Activated CD4-positive, alpha-beta memory T cell treated with anti-CD3 and anti-CD28 coated beads, Interleukin-2, amount 10 ng/mL, durations not matched to agents 7 days and 5 days (primary cell): ENCODE results near the gene MYT1. TPM values are rescaled to one million over a fixed set of nuclear protein-coding genes. Genes with fewer than 3 reads are reported as not detected.

ENCODE experiments used
- CTCF ChIA-PET: fragments of 350-600 bp; sonication (Branson Sonifier 250); formaldehyde crosslinking; loops from one replicate; lab custom pipeline; 2021; ENCODE audit warnings: antibody characterized with exemption, inconsistent platforms; lab: Charles Lee
- POLR2A ChIA-PET: fragments of 350-600 bp; sonication (Branson Sonifier 250); formaldehyde crosslinking; loops from one replicate; lab custom pipeline; 2021; ENCODE audit warnings: antibody characterized with exemption; lab: Charles Lee
- DNase-seq: peaks from one replicate; pipeline ENCODE4 v3.0.0-alpha.2; 2020
- H3K27ac Mint-ChIP-seq: one replicate; pipeline ENCODE4 v1.8.0; 2021; ENCODE audit warnings: mild to moderate bottlenecking, mixed read lengths
- H3K27me3 Mint-ChIP-seq: one replicate; pipeline ENCODE4 v1.8.0; 2021; ENCODE audit warnings: mixed read lengths
- H3K36me3 Mint-ChIP-seq: one replicate; pipeline ENCODE4 v1.8.0; 2021; ENCODE audit warnings: low read depth, mixed read lengths
- H3K4me1 Mint-ChIP-seq: one replicate; pipeline ENCODE4 v1.8.0; 2021; ENCODE audit warnings: mixed read lengths
- H3K4me3 Mint-ChIP-seq: one replicate; pipeline ENCODE4 v1.8.0; 2021; ENCODE audit warnings: mild to moderate bottlenecking, mixed read lengths
- H3K9me3 Mint-ChIP-seq: one replicate; pipeline ENCODE4 v1.8.0; 2021; ENCODE audit warnings: mixed read lengths
- total RNA-seq, 2 experiments: library from RNA; stranded (reverse); gene quantifications; one replicate each; pipeline ENCODE4 v1.2.3, GENCODE V29; 2021

Gene MYT1
- total RNA-seq, 2 experiments from 2014 or later = not detected

GRCh38 chr20:64153410-64153809 lies 10.8 kb upstream of the MYT1 start:
- Mint-ChIP-seq H3K4me1 (no peaks in the 10 kb centered on the region), H3K27ac (no peak overlapping the region), H3K9me3 (no peaks in the 10 kb centered on the region), H3K4me3 (no peak overlapping the region), H3K36me3 (no peaks in the 10 kb centered on the region), H3K27me3 (no peaks in the 10 kb centered on the region)
- no peak for DNase-seq
- ChIA-PET CTCF (no interaction called here), POLR2A (no interaction called here)

DNA sequence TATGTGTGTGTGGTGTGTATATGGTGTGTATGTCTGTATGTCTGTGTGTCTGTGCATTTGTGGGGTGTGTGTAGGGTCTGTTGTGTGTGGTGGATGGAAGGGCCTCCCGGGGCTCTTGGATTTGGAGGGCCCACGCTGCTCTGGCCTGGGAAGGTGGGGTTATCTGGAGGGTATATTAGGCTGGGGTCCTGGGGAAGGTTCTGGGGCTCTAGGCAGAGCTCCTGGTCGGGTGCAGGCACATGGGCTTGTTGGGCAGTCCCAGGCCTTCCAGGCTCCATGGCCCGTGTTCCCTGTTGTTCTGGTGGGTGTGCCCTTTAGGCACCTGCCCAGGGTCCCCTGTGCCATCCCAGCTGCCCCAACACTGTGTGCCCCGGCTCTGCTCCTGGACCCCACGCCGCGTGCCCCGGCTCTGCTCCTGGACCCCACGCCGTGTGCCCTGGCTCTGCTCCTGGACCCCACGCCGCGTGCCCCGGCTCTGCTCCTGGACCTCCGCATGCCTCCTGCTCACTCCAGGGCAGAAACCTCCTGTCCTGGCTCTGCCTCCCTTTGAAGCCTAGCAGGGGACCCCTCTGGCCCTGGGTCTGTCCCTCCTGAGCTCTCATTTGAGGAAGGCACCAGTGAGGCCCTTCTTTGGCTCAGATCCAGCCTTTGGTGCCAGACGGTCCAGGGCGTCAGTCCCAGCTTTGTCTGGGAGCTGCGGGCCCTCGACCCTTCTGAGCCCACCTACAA lies 10.2 kb upstream of the MYT1 start:
- no peak for DNase-seq
- ChIA-PET CTCF (no interaction called here), POLR2A (no interaction called here)
- no peak overlapping the region for H3K27ac Mint-ChIP-seq
- no peak overlapping the region for H3K4me3 Mint-ChIP-seq
- no peaks in the 10 kb centered on the region for H3K27me3 Mint-ChIP-seq
- H3K4me1 Mint-ChIP-seq = no peaks in the 10 kb centered on the region
- no peaks in the 10 kb centered on the region for H3K9me3 Mint-ChIP-seq
- no peaks in the 10 kb centered on the region for H3K36me3 Mint-ChIP-seq

GRCh38 chr20:64154590-64155257 lies 9.5 kb upstream of the MYT1 start:
- Mint-ChIP-seq H3K36me3 (no peaks in the 10 kb centered on the region), H3K27ac (no peak overlapping the region), H3K27me3 (no peaks in the 10 kb centered on the region), H3K9me3 (no peaks in the 10 kb centered on the region), H3K4me3 (no peak overlapping the region), H3K4me1 (no peaks in the 10 kb centered on the region)
- CTCF ChIA-PET = no interaction called here
- no peak for DNase-seq
- POLR2A ChIA-PET = no interaction called here

- Mint-ChIP-seq H3K36me3 (no peaks in the 10 kb centered on the region), H3K4me1 (no peaks in the 10 kb centered on the region), H3K27ac (no peak overlapping the region), H3K9me3 (no peaks in the 10 kb centered on the region), H3K27me3 (peaks cover 3% of the 10 kb centered on the region), H3K4me3 (no peak overlapping the region)
- no peak for DNase-seq
- CTCF ChIA-PET = no interaction called here
- POLR2A ChIA-PET = no interaction called here
Observed at GRCh38 chr20:64155258-64156135, 8.8 kb upstream of the MYT1 start.

GRCh38 chr20:64156136-64156885 lies 7.9 kb upstream of the MYT1 start:
- Mint-ChIP-seq H3K4me1 (no peaks in the 10 kb centered on the region), H3K4me3 (no peak overlapping the region), H3K9me3 (no peaks in the 10 kb centered on the region), H3K36me3 (no peaks in the 10 kb centered on the region), H3K27me3 (peaks cover 12% of the 10 kb centered on the region), H3K27ac (no peak overlapping the region)
- DNase-seq = no peak
- ChIA-PET POLR2A (no interaction called here), CTCF (no interaction called here)

GRCh38 chr20:64156886-64157875 lies 7.1 kb upstream of the MYT1 start:
- Mint-ChIP-seq H3K27ac (no peak overlapping the region), H3K36me3 (no peaks in the 10 kb centered on the region), H3K4me1 (no peaks in the 10 kb centered on the region), H3K4me3 (no peak overlapping the region), H3K27me3 (peaks cover 20% of the 10 kb centered on the region), H3K9me3 (no peaks in the 10 kb centered on the region)
- POLR2A ChIA-PET = no interaction called here
- no peak for DNase-seq
- CTCF ChIA-PET = no interaction called here

DNA sequence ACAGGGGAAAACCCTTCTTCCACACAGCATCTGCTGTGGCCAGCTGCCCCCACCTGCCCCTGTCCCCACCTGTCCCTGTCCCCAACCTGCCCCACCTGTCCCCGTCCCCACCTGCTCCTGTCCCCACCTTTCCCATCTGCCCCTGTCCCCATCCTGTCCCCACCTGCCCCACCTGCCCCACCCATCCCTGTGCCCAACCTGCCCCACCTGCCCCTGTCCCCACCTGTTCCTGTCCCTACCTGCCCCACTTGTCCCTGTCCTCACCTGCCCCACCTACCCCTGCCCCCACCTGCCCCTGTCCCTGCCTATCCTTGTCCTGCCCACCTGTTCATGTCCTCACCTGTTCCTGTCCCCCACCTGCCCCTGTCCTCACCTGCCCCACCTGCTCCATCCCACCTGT lies 6.4 kb upstream of the MYT1 start:
- H3K27ac Mint-ChIP-seq = no peak overlapping the region
- H3K4me3 Mint-ChIP-seq = no peak overlapping the region
- CTCF ChIA-PET = no interaction called here
- H3K27me3 Mint-ChIP-seq = peaks cover 25% of the 10 kb centered on the region
- no peaks in the 10 kb centered on the region for H3K36me3 Mint-ChIP-seq
- no peaks in the 10 kb centered on the region for H3K4me1 Mint-ChIP-seq
- H3K9me3 Mint-ChIP-seq = no peaks in the 10 kb centered on the region
- DNase-seq = no peak
- POLR2A ChIA-PET = no interaction called here

DNA sequence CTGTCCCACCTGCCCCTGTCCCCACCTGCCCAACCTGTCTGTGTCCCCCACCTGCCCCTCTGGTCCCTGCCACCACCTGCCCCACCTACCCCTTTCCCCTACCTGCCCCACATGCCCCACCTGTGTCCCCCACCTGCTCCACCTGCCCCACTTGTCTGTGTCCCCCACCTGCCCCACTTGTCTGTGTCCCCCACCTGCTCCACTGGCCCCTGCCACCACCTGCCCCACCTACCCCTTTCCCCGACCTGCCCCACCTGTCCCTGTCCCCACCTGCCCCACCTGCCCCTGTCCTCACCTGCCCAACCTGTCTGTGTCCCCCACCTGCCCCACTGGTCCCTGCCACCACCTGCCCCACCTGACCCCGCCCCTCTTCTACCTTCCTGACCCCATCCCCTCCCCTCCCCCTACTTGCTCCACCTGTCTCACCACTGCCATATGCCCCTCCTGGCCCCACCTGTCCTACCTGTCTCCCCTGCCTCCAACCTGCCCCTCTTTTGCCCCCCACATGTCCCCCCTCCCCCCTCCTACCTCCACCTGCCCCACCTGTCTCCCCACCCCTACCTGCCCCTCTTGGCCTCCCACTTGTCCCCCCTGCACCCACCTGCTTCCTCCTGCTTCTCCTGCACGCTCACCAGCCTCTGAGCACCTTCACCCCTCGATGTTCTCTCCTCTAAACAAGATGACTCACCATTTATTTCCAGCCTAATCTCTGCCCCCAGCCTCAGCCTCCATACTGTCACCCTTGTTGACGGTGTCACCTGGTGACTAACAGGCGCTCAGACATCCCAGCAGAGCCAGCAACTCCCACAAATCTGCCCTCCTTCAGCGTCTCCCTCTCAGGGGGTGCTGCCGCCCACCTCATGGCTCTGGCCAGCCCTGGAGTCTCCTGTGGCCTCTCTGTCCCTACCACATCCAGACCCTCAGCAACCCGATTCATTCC lies 5.6 kb upstream of the MYT1 start:
- peaks cover 33% of the 10 kb centered on the region for H3K27me3 Mint-ChIP-seq
- no peaks in the 10 kb centered on the region for H3K36me3 Mint-ChIP-seq
- no peak for DNase-seq
- no peaks in the 10 kb centered on the region for H3K9me3 Mint-ChIP-seq
- H3K4me3 Mint-ChIP-seq = no peak overlapping the region
- ChIA-PET CTCF (no interaction called here), POLR2A (no interaction called here)
- no peak overlapping the region for H3K27ac Mint-ChIP-seq
- H3K4me1 Mint-ChIP-seq = no peaks in the 10 kb centered on the region

DNA sequence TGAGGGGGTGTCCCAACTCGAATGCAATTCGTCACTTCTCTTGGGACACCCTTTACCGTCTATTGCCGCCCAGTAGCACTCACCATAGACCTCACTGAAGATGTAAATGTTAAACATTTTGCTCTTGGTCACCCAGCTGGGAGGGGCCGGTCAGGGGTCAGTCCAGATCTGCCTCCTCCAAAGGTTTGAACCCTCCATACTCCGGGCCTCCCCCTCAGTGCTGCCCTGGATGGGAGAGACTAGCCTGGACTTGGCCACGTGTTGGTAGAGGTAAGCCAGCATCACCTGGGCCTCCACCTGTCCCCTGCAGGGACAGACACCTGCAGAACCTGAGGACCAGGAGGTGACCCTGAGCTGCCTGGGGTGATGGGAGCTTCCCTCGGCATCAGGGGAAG lies 5.0 kb upstream of the MYT1 start:
- Mint-ChIP-seq H3K9me3 (no peaks in the 10 kb centered on the region), H3K27ac (no peak overlapping the region), H3K4me1 (no peaks in the 10 kb centered on the region), H3K27me3 (peaks cover 35% of the 10 kb centered on the region), H3K4me3 (no peak overlapping the region), H3K36me3 (no peaks in the 10 kb centered on the region)
- DNase-seq = no peak
- ChIA-PET CTCF (no interaction called here), POLR2A (no interaction called here)

- H3K9me3 Mint-ChIP-seq = no peaks in the 10 kb centered on the region
- H3K36me3 Mint-ChIP-seq = no peaks in the 10 kb centered on the region
- peaks cover 38% of the 10 kb centered on the region for H3K27me3 Mint-ChIP-seq
- H3K27ac Mint-ChIP-seq = no peak overlapping the region
- no peak for DNase-seq
- no peak overlapping the region for H3K4me3 Mint-ChIP-seq
- no peaks in the 10 kb centered on the region for H3K4me1 Mint-ChIP-seq
- POLR2A ChIA-PET = no interaction called here
- CTCF ChIA-PET = no interaction called here
Observed at GRCh38 chr20:64159711-64160110, 4.5 kb upstream of the MYT1 start.

- ChIA-PET POLR2A (no interaction called here), CTCF (no interaction called here)
- no peak overlapping the region for H3K4me3 Mint-ChIP-seq
- H3K27me3 Mint-ChIP-seq = peaks cover 40% of the 10 kb centered on the region
- no peak for DNase-seq
- no peaks in the 10 kb centered on the region for H3K4me1 Mint-ChIP-seq
- H3K27ac Mint-ChIP-seq = no peak overlapping the region
- H3K36me3 Mint-ChIP-seq = no peaks in the 10 kb centered on the region
- H3K9me3 Mint-ChIP-seq = no peaks in the 10 kb centered on the region
Observed at GRCh38 chr20:64160118-64160517, 4.1 kb upstream of the MYT1 start.
